Measurements from ENCODE around the gene IQCE. TPM values are rescaled to one million over a fixed set of nuclear protein-coding genes. Genes with fewer than 3 reads are reported as not detected.

Gene IQCE
- total and polyA plus RNA-seq, 4 experiments from 2014 or later, result 0.81 to 9.4 (median 5.9) TPM

DNA sequence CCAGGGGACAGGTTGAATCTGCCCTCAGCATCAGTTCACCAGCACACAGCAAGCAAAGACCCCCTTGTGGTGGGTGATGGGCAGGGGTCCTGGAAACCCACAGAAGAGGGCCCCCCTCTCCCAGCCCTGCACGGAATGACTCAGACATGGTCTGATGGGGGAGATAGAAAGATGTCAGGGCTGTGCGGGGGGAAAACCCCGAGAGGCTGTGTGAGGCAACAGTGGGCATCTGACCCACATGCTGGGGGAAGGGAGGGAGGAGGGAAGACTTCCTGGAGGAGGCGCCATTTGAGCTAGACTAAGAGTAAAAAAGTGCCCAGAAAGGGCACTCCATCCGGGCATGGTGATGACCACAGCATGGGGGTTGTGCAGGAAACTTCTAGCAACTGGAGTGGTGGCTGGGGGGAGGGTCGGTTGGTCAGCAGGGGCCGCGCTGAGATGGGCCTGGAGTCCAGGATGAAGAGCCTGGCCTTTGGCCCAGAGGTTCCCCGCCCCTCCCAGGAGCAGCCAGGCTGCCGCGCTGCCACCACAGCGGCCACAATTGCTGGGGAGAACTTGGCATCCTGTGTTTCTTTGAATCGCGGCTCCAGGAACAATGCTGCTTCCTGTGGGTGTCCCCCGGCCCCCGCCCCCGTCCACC is 36.7 kb upstream of the IQCE start:
- H3K36me3 Mint-ChIP-seq, result peaks cover 18 to 38% of the 10 kb centered on the region in 2 donors
- intact Hi-C loops (cut with micrococcal nuclease), result loop anchor here (1.0 to 5.0 kb wide), 2 partner anchors 8 to 45 kb away; partner anchors contain the start of gene GRIFIN
- H3K9me3 Mint-ChIP-seq, result no peaks in the 10 kb centered on the region
- Histone ChIP-seq H3K9me3 (ENCODE audit: control insufficient read depth in 1 of 2, low read length in 2 of 2) (no peaks in the 10 kb centered on the region), H3K36me3 (ENCODE audit: insufficient read depth, low read length) (peaks cover 21% of the 10 kb centered on the region), H3K4me3 (ENCODE audit: low read length in 2 of 2) (peak overlapping the region; percentile 79 to 98), H3K27me3 (ENCODE audit: insufficient read depth, low read length) (no peaks in the 10 kb centered on the region), H3K27ac (ENCODE audit: low read depth, low read length) (peak overlapping the region; percentile 80), H3K4me1 (ENCODE audit: insufficient read depth, low read length) (peaks cover 64% of the 10 kb centered on the region)
- peak overlapping the region; percentile 92 to 99 (median 97) for H3K4me3 Mint-ChIP-seq
- no peaks in the 10 kb centered on the region for H3K27me3 Mint-ChIP-seq
- H3K27ac Mint-ChIP-seq, result peak overlapping the region; percentile 92 to 99 (median 95)
- POLR2A ChIA-PET (ENCODE audit: partially characterized antibody), result interaction anchor here (0.6 to 15.7 kb wide), 14 partner anchors 7 to 177 kb away, joined by 3 to 511 read pairs (median 4); partner anchors contain the start of genes IQCE and TTYH3
- peaks cover 17 to 60% (median 40%) of the 10 kb centered on the region in 4 donors for H3K4me1 Mint-ChIP-seq
- peak; percentile 65 to 93 (median 67) for DNase-seq
- CTCF ChIA-PET (ENCODE audit: partially characterized antibody), result interaction anchor here (1.1 kb wide), 1 partner anchor 188 kb away, joined by 3 read pairs; no protein-coding TSS in a partner anchor

DNA sequence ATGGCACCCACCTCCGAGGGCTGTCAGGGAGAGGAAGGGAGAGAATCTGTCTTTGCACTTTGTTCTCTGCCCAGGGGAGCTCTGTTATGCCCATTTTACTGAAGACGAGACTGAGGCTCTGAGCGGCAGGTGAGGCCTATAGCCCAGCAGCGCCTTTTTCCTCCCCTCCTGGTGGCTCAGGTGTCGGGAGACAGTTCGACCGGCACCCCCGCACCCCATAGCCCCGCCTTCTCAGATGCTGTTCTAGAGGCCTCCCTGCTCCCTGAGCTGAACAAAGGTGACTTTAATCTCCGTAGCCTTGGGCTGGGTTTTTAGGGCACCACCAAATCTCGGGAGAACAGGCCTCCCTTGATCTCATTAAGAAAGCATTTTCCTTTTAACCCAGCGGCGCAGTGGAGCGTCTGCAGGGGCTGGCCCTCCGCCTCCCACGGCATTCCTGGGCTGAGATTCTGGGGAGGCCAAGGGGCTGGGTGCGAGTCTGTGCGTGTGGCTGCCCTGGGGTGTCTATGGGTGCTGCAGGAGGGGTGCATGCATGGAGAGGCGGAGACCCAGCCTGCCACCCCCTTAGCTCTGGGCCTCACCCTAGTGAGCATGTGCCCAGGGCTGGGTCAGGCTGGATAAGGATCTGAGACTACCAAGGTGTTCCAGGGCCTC is 35.9 kb upstream of the IQCE start:
- H3K9me3 Mint-ChIP-seq, result no peaks in the 10 kb centered on the region
- Histone ChIP-seq H3K27me3 (ENCODE audit: insufficient read depth, low read length) (no peaks in the 10 kb centered on the region), H3K4me3 (ENCODE audit: low read length in 2 of 2) (peak overlapping the region; percentile 79 to 98), H3K36me3 (ENCODE audit: insufficient read depth, low read length) (peaks cover 26% of the 10 kb centered on the region), H3K4me1 (ENCODE audit: insufficient read depth, low read length) (peaks cover 72% of the 10 kb centered on the region), H3K27ac (ENCODE audit: low read depth, low read length) (peak overlapping the region; percentile 80), H3K9me3 (ENCODE audit: control insufficient read depth in 1 of 2, low read length in 2 of 2) (no peaks in the 10 kb centered on the region)
- DNase-seq, result peak in 1 of 5 donors; percentile 66
- H3K36me3 Mint-ChIP-seq, result peaks cover 18 to 44% of the 10 kb centered on the region in 2 donors
- intact Hi-C loops (cut with micrococcal nuclease), result loop anchor here (1.0 to 5.0 kb wide), 2 partner anchors 7 to 46 kb away; partner anchors contain the start of gene GRIFIN
- no peaks in the 10 kb centered on the region for H3K27me3 Mint-ChIP-seq
- ChIA-PET CTCF (ENCODE audit: partially characterized antibody) (interaction anchor here (1.1 kb wide), 1 partner anchor 187 kb away, joined by 3 read pairs; no protein-coding TSS in a partner anchor), POLR2A (ENCODE audit: partially characterized antibody) (interaction anchor here (0.7 to 15.7 kb wide), 10 partner anchors 12 to 176 kb away, joined by 3 to 511 read pairs (median 4); partner anchors contain the start of gene IQCE)
- peak overlapping the region; percentile 92 to 99 (median 97) for H3K4me3 Mint-ChIP-seq
- H3K4me1 Mint-ChIP-seq, result peaks cover 16 to 60% (median 44%) of the 10 kb centered on the region in 4 donors
- H3K27ac Mint-ChIP-seq, result peak overlapping the region; percentile 92 to 99 (median 95)

- Histone ChIP-seq H3K4me1 (ENCODE audit: insufficient read depth, low read length) (peaks cover 72% of the 10 kb centered on the region), H3K4me3 (ENCODE audit: low read length in 2 of 2) (peak overlapping the region; percentile 23 to 98), H3K36me3 (ENCODE audit: insufficient read depth, low read length) (peaks cover 31% of the 10 kb centered on the region), H3K27me3 (ENCODE audit: insufficient read depth, low read length) (no peaks in the 10 kb centered on the region), H3K9me3 (ENCODE audit: control insufficient read depth in 1 of 2, low read length in 2 of 2) (no peaks in the 10 kb centered on the region), H3K27ac (ENCODE audit: low read depth, low read length) (peak overlapping the region; percentile 80)
- H3K4me1 Mint-ChIP-seq, result peaks cover 16 to 60% (median 44%) of the 10 kb centered on the region in 4 donors
- H3K36me3 Mint-ChIP-seq, result peaks cover 18 to 50% of the 10 kb centered on the region in 2 donors
- CTCF ChIA-PET (ENCODE audit: partially characterized antibody), result no interaction called here
- no peaks in the 10 kb centered on the region for H3K9me3 Mint-ChIP-seq
- peak overlapping the region; percentile 92 to 99 (median 97) for H3K4me3 Mint-ChIP-seq
- no peak for DNase-seq
- H3K27ac Mint-ChIP-seq, result peak overlapping the region in 5 of 7 donors; percentile 22 to 99 (median 95)
- H3K27me3 Mint-ChIP-seq, result no peaks in the 10 kb centered on the region
- intact Hi-C loops (cut with micrococcal nuclease), result loop anchor here (5.0 kb wide), 1 partner anchor 46 kb away; the partner anchor contains the start of gene GRIFIN
- POLR2A ChIA-PET (ENCODE audit: partially characterized antibody), result interaction anchor here (0.6 to 15.7 kb wide), 7 partner anchors 13 to 896 kb away, joined by 3 to 511 read pairs (median 5); partner anchors contain the start of gene IQCE
Observed at GRCh38 chr7:2523461-2523936, 35.3 kb upstream of the IQCE start.

- Histone ChIP-seq H3K27ac (ENCODE audit: low read depth, low read length) (peak overlapping the region; percentile 80), H3K4me3 (ENCODE audit: low read length in 2 of 2) (peak overlapping the region in 1 of 2 donors; percentile 98), H3K9me3 (ENCODE audit: control insufficient read depth in 1 of 2, low read length in 2 of 2) (no peaks in the 10 kb centered on the region), H3K27me3 (ENCODE audit: insufficient read depth, low read length) (no peaks in the 10 kb centered on the region), H3K4me1 (ENCODE audit: insufficient read depth, low read length) (peaks cover 72% of the 10 kb centered on the region), H3K36me3 (ENCODE audit: insufficient read depth, low read length) (peaks cover 34% of the 10 kb centered on the region)
- H3K27me3 Mint-ChIP-seq, result no peaks in the 10 kb centered on the region
- ChIA-PET POLR2A (ENCODE audit: partially characterized antibody) (interaction anchor here (0.6 to 15.7 kb wide), 5 partner anchors 12 to 897 kb away, joined by 3 to 511 read pairs (median 3); partner anchors contain the start of gene IQCE), CTCF (ENCODE audit: partially characterized antibody) (no interaction called here)
- H3K4me3 Mint-ChIP-seq, result peak overlapping the region in 4 of 8 donors; percentile 31 to 46 (median 36)
- H3K36me3 Mint-ChIP-seq, result peaks cover 18 to 52% of the 10 kb centered on the region in 2 donors
- peaks cover 17 to 65% (median 48%) of the 10 kb centered on the region in 4 donors for H3K4me1 Mint-ChIP-seq
- peak overlapping the region in 2 of 7 donors; percentile 3 to 99 for H3K27ac Mint-ChIP-seq
- intact Hi-C loops (cut with micrococcal nuclease), result loop anchor here (5.0 kb wide), 1 partner anchor 47 kb away; the partner anchor contains the start of gene GRIFIN
- no peaks in the 10 kb centered on the region for H3K9me3 Mint-ChIP-seq
- peak in 1 of 5 donors; percentile 57 for DNase-seq
Observed at GRCh38 chr7:2523941-2524807, 34.6 kb upstream of the IQCE start.

GRCh38 chr7:2524808-2525657 is 33.7 kb upstream of the IQCE start:
- Histone ChIP-seq H3K9me3 (ENCODE audit: control insufficient read depth in 1 of 2, low read length in 2 of 2) (no peaks in the 10 kb centered on the region), H3K4me1 (ENCODE audit: insufficient read depth, low read length) (peaks cover 80% of the 10 kb centered on the region), H3K36me3 (ENCODE audit: insufficient read depth, low read length) (peaks cover 34% of the 10 kb centered on the region), H3K4me3 (ENCODE audit: low read length in 2 of 2) (no peak overlapping the region), H3K27ac (ENCODE audit: low read depth, low read length) (no peak overlapping the region), H3K27me3 (ENCODE audit: insufficient read depth, low read length) (no peaks in the 10 kb centered on the region)
- H3K4me3 Mint-ChIP-seq, result no peak overlapping the region
- no peaks in the 10 kb centered on the region for H3K27me3 Mint-ChIP-seq
- CTCF ChIA-PET (ENCODE audit: partially characterized antibody), result no interaction called here
- intact Hi-C loops (cut with micrococcal nuclease), result loop anchor here (5.0 kb wide), 1 partner anchor 48 kb away; the partner anchor contains the start of gene GRIFIN
- POLR2A ChIA-PET (ENCODE audit: partially characterized antibody), result interaction anchor here (0.9 to 15.7 kb wide), 2 partner anchors 11 to 14 kb away, joined by 3 to 511 read pairs; no protein-coding TSS in a partner anchor
- DNase-seq, result no peak
- H3K36me3 Mint-ChIP-seq, result peaks cover 18 to 54% of the 10 kb centered on the region in 2 donors
- peaks cover 18 to 74% (median 53%) of the 10 kb centered on the region in 4 donors for H3K4me1 Mint-ChIP-seq
- no peaks in the 10 kb centered on the region for H3K9me3 Mint-ChIP-seq
- H3K27ac Mint-ChIP-seq, result peak overlapping the region in 2 of 7 donors; percentile 29 to 99

Measured in CD4-positive, alpha-beta memory T cell (primary cell).